HG02840 (cell line): Measurements from ENCODE around the gene SNUPN.
A peak's percentile ranks its signal among the peaks of the same experiment; 100 is the strongest.

Source experiments
- ATAC-seq: cut with Tn5 transposase; IDR thresholded peaks from one replicate; pipeline ENCODE4 v1.9.1; 2021; ENCODE audit warnings: mild to moderate bottlenecking, moderate library complexity, moderate number of reproducible peaks; ENCODE audit not compliant: unreplicated experiment, low FRiP score

The SNUPN gene

DNA sequence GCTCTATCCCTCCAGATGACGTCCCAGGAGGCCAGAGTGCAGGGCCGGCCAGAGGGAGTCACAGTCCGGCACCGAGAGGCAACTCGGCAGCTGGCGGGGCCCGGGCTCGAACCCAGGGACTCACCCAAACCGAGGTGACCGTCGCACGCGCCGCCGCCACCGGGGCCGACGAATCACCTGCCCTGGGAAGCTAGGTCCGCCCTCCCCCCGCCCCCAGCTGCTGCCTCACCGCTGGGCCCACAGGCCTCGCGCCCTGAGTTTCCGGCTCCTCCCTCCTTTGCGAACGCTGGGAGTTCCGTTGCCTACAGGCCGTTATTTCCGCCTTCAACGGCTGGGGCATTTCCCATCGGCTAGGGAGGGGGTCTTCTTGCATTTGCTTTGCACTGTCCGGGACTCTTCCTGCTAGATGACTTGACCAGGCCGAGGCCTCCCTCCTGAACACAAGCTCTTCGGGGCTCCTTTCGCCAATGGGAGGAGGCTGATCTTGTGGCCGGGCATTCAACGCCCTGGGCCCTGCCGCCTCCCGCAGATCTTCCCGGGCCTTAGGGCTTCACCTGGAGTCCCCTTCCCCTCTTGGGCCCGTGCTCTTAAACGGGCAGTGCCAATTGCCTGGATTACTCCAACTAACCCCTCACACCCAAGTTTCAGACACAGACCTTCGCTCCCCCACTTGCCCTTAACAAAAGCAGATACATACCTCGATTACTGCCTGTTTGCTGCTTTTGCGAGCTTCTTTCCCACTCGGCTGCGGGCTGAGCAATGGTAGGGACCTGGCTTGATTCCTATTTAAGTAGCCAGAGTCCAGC lies at the start of gene SNUPN:
SNUPN (minus strand) TSS at position 184 of the 806 bp plus-strand sequence. CDS start 4,674 bp downstream, outside the sequence.
- peak; percentile 76 for ATAC-seq

DNA sequence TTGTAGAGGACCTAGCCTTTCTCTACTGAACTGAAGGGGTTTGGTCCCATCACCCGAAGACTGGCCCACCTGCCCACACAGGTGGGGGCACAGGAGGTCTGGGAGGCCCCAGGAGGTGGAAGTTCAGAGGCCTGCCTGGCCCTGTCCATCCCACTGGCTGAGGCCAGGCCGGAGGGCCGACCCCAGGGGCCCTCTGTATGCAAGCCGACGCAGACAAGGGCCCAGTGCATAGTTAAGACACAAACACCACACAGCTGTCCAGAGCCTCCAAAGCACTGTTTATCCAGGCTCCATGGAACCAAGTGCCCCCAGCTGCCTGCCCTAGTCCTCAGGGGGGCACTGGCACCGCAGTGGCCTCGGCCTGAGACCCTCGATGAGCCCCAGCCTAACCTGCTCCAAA lies 48.8 kb upstream of the SNUPN start:
- ATAC-seq: no peak

DNA sequence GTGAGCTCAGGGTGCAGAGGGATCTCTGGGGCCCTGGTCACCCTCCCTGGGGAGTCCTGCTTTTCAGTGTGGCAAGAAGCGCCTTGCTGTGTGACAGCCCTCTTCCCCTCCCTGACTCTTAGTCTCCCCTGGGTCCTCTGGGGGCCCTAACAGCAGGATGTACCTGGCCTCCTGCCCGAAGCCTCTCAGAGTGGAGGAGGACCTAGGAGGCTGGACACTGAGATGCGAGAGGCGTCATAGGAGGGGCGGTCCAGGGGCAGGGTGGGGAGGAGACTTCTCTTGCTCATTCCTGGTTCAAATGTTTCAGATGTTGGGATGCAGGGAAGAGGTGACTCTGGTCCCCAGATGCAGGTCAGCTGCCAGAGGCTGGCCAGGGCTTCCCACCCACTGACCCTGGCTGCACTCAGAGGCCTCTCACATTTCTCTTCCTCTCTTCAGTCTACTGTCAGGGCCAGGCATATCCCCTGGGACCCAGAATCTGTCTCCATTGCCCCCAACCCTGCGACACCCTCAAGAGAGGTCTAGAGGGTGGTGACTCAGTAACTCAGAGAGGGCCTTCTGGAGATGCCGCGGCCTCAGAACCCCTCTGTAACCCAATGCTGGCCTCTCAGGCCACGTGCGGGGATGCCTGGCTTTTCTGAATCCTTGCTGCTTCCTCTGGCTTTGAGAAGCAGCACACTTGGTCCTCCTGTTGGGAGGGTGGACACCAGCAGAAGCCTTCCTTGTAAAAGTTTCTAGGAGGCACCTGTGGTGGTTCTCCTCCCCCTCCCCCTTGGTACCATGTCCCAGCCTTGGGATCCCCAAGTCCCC lies 48.1 kb upstream of the SNUPN start:
- no peak for ATAC-seq

DNA sequence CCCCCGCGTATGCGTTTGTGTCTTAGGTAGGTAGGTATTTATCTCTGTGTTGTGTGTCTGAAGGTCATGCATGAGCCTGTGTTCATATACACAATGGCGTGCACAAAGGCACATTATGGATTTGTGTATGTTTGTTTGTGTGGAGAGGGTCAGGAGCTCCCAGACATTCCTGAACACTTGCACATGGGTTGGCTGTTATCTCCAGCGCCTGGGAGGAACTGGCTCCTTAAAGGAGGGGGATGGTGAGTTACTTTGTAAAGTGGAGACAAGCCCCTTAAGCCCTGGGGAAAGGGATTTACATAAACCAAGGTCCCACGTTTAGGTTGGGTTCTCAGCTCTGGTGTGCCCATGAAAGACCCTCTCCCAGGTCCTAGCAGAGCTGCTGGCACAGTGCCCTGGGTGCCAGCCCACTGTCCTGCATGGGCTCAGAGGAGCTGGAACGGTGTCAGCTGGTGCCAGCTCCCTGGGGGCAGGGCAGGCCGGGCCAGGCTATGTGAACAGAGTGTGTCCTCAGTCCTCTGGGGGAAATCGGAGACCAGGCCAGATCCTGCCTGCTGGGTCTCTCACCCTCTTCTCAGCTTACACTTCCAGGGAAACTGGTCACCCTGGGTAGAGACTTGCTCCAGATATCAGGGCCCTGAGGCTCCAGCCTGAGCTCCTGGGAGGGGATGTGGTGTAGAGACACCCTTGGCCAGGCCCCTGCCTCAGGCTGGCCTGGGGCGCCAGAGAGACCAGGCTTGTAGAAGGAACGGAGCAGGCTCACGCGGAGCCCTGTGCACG lies 47.3 kb upstream of the SNUPN start:
- no peak for ATAC-seq

DNA sequence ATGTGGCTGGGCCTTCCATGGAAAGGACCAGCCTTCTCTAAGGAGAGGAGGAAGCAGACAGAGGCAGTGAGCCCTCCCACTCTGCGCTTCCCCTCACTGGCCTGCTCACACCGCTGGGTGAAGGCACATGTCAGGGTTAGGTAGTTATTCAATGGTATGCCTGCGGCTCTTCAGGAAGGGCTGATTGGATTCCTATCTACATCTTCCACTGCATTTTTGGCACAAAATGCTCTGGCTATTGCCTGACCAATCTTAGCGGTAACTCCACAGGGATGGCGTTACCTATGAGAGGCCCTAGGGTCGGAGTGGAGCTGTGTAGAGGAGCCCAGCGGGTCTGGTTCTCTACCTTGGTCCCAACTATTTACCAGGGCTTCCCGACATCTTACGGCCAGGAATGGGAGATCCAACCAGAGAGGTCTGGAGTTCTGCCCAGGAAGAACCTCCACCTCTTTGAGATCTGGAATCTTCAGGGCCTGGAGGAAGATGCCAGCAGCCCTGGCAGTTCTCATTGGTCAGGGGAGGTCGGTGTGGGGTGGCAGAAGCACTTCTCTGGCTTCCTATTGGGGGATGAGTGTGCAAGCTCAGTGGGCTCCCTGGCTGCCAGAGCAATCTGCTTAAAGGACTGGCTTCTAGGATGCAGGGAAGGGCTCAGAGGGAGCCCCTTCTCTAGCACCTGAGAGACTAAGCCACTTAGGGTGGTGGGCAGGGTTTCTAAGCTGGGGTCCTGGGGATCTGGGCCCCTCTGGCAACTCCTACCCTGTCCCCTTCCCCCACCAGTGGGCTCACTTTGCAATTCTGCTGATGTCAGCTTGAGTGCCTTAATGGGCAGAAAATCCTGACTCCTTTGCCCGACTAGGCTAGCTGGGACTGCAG lies 46.4 kb upstream of the SNUPN start:
- no peak for ATAC-seq

DNA sequence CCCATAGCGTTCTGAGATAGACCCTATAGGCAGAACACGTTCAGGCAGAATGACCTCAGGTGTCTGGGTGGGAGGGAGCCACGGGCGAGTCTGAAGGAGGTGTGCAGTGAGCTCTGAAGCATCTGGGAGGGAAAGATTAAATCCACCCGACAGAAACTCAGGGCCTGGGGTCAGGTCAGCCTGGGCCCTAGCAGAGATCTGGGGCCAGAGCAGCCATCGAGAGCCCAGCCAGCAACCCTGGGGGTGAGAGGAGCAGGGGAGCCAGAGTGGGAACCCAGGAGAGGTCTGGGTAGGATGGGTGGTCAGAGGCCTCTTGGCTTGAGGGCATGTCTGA lies 44.3 kb upstream of the SNUPN start:
- ATAC-seq: no peak

DNA sequence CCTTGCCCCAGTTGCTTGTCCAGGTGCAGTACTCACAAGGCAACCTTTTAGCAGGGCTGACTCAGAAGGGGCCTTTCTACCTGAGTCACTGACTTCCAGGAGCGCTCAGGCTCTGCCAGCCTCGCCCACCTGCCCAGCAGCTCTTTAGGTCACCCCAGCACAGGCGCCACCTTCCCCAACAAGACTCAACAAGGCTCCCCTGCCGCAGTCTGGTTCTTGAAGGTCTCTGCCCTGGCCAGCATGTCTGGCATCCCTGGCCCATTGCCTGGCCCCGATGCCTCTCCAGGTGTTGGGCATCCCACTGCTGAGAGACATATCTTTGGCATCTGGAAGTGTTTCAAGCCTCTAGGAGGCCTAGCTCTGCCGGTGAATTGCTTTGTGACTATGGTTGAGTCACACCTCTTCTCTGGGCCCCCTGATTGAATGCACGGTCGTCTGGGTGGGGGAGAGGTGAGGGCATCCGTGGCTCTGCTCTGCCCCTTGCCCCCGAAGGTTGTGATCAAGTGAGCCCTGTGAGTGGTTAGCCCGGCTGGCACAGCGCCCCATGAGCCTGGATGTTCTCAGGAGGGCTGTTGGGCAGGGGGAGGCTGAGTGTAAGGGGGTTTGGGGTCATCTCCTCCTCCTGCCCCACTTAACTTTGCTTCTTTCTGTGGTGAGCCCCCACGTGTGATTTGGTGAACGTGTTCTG lies 43.8 kb upstream of the SNUPN start:
- ATAC-seq: no peak

DNA sequence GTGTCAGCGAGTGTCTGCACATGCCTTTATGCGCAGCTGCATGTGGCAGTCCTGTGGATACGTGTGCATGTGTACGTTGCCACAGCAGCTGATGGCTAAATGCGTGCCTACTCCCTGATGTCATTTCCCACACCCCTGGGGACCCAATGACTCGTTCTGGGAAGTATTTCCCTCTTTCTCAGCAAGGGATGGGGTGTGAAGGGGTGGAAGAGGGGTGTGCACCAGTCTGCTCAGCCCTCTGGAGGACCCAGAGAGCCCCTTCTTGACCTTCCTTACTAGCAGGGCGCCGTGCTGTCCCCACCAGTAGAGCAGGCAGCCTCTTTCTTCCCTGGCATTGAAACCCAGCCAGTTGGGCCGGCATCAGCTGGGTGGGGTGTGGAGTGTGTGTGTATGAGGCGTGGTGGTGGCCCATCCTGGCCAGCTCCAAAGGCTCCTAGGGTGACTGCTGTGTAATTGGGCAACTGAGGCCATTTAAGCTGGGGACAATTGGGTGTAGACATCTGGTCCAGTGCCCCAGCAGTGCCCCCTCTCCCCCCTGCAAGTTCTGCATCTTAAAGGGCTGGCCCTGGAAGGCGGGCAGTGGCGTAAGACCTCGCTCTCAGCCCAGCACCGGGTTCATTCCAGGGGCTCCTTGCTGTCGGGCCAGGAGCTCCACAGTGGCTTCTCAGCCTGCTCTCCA lies 41.4 kb upstream of the SNUPN start:
- ATAC-seq: no peak

DNA sequence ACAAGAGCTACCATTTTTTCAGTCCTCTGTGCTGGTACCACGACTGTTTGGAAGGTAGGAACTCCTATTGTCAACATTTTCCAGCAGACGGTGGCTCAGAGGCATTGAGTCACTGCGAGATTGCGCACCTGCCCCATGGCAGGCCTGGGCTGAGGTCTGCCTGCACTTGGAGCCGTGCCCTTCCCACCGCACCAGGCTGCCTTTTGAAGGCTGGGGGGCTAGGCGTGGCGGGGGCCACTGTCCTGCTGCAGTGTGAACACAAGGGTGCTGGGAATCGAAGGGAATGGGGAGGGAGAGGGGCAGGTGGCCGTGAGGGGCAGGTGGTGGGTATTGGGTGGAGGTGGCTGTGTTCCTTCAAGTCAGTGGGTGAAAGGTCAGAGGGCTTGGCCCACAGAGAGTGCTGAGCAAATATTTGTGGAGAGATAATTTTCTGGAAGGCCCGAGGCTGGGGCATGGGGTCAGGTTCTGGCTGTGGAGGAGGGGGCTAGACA lies 38.5 kb upstream of the SNUPN start:
- ATAC-seq: no peak

DNA sequence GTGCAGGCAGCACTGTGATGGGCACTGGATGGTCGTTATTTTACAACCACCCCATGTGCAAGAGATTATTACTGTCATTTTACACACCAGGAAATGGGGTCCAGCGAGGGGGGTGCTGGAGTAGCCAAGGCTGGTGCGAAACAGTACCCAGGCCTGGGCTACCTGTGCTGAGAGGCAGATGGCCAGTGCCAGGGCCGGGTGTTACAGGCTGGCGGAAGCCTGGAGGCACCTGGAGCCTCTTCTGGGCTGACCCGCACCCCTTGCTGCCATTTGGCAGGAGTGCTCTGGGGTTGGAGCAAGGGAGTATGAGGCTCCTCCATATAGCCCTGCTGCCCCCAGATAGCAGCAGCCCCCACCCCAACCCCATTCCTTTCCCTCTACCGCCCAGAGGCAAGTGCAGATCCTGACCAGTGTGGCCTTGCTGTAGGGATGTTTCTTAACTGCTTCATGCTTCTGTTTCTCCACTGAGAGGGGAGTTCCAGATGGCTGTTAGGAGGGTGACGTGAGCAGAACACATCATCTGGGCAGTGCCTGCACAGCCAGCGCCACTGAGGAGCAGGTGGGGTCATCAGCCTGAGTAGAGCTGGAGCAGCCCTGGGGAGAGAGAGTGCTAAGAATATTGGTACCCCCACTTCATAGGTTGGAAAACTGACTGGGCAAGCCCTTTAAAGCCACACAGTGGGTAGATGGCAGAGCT lies 37.4 kb upstream of the SNUPN start:
- no peak for ATAC-seq

DNA sequence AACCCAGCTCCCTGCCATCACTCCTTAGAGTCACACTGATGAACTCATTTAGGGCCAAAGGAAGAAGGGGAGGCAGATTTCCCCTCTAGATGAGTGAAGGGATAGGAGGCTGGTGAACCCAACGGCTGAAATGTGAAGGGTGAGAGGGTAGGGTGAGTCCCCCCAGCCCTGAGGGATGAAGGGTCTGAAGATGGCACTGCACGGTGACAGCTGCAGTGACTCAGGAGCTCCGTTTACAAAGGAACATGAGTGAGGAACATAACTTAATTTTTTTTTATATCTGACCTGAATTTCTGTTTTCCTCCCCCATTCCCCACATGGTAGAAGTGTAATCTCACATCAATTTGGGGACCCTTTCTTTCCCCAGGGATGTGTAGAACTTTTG lies 36.2 kb upstream of the SNUPN start:
- no peak for ATAC-seq

DNA sequence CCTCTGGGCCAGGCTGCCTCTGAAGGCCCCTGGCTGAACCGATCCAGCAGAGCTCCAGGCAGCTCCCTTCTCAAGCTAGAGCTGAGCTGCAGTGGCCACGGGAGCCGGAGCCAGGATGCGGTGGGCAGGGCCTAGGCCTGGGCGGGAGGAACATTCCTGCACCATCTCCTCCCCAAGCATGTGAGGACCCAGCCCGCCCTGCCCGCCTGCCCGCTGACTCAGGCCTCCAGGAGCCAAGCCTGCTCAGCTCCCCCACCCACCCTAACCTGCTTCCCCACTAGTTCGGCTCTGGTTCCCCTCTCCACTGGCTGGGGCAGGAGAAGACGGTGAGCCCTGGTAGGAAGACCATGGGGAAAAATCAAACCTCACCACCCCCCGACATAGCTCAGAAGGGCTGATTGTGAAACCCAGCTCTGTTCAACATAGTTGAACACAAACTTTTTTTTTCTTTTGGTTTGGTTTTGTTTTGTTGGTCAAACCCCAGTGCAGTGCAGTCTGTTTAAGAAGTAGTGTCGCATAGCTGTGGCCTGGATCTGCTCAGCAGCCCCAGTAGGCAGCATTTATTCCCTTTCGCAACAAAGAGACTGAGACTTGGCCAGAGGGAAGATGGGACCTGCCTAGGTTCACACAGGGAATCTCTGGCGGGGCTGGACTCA lies 35.7 kb upstream of the SNUPN start:
- no peak for ATAC-seq

DNA sequence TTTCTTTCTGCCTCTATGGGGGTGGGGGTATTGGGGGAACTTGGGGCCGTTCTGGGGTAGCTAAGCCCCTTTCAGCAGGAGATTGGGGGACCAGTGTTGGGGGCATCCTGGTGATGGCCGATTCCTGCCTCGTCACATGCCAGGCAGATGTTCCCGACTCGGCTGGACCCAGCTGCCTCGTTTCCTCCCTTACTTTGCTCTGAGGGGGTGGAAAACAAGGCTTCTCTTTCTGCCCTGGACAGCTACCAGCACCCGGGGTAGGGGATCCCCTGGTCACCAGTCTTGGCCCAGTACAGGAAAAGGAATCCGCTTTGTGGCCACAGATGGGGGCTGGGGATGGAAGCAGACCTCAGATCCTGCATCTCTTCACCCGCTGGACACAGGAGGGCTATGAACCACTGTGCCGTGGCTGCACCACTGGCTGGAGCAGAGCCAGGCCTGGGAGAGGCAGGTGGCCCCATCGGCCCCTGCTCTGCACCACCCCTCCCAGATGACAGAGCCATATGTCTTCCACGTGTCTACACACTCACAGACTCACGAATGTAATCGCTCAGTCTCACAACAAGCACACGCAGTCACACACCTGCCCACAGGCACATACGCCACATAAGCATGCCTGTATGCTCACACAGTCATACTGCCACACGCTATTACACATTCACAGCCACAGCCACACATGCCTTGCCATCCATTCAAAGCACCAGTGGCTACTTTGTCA lies 34.6 kb upstream of the SNUPN start:
- ATAC-seq: no peak

DNA sequence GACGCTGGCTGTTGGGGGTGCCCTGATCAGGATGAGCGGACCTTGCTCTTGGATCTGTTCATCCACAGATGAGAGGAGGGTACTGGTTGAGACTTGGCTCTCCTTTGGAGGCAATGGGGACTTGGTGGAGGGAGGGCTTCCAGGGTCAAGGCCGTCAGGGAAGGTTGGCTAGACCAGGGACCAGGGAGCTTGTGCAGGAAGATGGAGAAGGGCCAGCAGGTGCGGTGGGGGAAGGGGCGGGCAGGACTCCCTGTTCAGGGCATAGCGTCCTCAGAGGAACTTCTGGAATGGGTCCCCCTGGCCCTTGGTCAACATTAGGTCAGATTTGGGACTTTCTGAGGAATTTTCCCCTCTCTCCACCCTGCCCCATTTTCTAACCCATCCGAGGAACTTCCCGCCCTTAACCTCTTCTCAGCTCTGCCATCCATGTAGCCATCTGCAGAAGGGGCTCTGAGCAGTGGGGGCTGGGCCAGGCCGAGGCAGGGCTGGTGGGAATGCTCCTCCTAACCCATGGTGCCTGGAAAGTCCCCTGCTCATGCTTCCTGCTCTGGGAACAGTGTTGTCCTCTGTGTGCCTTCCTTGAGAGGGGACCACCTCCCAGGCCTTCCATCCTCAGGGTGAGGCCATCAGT lies 33.7 kb upstream of the SNUPN start:
- no peak for ATAC-seq

DNA sequence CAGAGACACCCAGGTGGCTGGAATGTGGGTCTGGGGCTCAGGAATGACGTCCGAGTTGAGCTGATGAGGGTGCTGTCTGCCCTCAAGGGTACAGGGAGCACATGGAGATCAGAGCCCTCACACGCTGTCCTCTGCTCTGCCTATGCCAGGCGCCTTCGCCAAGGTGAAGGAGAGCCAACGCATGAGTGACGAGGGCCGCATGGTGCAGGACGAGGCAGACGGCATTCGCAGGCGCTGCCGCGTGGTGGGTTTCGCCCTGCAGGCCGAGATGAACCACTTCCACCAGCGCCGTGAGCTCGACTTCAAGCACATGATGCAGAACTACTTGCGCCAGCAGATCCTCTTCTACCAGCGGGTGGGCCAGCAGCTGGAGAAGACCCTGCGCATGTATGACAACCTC lies 31.3 kb upstream of the SNUPN start:
- ATAC-seq: no peak

DNA sequence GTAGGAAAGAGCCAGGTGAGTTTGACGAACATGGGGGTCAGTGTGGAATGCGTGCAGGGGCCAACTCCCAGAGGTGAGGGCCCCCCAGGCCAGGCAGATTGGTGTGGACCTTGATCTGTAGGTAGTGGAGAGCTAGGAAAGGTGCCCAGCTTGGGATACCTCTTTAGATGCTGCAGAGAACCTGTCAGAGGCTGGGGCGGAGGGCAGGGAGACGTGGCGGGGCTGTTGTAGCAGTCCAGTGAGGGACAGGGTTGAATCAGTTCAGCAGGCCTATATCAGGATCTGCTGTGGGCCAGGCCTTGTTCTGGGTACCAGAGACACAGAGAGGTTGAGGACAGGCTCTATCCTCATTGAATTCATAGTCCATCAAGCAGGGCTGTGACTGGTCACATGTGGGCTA lies 30.8 kb upstream of the SNUPN start:
- ATAC-seq: no peak

DNA sequence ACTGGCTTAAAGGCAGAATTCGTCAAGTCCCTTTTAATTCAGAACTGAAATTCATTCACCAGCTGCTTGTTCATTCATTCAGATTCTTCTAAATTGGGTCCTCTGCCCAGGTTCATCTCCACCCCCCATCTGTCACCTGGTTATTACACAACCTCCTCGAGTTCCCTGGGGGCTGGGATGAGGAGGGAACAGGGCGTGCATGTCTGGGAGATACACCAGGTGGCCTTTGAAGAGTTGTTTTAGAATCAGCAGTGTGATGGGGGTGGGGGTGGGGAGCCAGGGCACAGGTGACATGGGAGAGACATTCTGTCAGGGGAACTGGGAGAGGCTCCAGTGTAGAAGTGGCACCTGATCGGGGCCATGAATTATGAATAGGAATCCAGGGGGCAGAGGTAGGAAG lies 30.4 kb upstream of the SNUPN start:
- no peak for ATAC-seq
